GM18499 (cell line): ENCODE results near the gene ZNF485.
"Not testable (repeated sequence)": the region's sequence is repeated elsewhere in the genome, so short reads cannot be mapped to it uniquely, and the experiment has no call there.

Experiments used
- ATAC-seq: cut with Tn5 transposase; IDR thresholded peaks from one replicate; pipeline ENCODE4 v1.9.1; 2021; ENCODE audit warnings: moderate number of reproducible peaks; ENCODE audit not compliant: insufficient read depth, unreplicated experiment

Gene ZNF485

DNA sequence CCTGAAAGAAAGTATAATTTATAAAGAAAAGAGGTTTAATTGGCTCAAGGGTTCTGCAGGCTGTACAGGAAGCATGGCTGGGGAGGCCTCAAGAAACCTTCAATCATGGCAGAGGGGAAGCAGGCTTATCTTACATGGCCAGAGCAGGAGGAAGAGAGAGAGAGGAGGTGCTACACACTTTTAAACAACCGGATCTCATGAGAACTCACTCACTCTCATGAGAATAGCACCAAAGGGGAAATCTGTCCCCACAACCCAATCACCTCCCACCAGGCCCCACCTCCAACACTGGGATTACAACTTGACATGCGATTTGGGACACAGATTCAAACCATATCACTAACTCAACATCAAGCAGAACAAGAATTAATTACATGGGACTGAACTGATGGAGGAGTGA is 6.9 kb upstream of the ZNF485 start:
- no peak for ATAC-seq

DNA sequence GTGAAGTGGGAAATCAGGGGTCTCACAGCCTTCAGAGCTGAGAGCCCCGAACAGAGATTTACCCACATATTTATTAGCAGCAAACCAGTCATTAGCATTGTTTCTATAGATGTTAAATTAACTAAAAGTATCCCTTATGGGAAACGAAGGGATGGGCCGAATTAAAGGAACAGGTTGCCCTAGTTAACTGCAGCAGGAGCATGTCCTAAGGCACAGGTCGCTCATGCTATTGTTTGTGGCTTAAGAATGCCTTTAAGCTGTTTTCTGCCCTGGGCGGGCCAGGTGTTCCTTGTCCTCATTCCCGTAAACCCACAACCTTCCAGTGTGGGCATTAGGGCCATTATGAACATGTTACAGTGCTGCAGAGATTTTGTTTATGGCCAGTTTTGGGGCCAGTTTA is 4.7 kb upstream of the ZNF485 start:
- ATAC-seq, result not testable (repeated sequence)

DNA sequence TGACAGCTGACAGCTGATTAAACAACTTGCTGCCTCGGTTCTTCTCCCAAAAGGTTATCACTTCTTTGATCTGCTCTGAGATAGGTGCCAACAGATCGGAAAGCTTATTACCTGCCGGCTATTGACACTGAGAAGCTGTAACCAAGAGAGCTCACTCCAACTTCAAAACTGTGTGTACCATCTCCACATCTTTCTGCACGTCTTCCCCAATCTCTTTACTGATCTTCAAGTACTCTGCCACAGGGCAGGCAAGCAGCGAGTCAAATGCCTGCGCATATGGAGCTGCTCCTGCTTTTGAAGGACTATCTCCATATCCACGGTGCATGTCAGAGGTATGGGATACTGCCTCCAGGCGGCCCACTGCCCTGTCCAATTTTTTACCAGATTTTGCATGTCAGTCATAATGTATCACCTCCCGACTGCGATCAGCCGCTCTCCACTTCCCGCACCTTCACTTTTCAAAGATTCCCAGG is 352 bp upstream of the ZNF485 start:
- ATAC-seq, result no peak

DNA sequence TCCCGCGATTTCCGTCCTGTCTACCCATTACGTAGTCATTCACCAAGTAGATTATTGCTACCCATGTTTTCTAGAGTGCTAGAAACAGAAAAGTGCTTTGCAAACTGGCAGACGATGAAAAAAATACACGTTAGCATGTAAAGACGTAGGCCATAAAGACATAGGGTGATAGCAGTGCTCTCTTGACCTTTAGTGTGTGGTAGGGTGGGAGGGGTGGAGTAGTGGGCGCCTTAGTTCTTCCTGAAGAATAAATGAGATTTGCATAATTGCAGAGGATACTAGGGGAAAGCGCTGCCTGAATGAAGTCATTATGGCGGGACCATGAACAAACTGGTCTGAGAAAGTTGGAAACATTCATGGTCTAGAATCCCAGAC is 948 bp downstream of the ZNF485 start:
- no peak for ATAC-seq

DNA sequence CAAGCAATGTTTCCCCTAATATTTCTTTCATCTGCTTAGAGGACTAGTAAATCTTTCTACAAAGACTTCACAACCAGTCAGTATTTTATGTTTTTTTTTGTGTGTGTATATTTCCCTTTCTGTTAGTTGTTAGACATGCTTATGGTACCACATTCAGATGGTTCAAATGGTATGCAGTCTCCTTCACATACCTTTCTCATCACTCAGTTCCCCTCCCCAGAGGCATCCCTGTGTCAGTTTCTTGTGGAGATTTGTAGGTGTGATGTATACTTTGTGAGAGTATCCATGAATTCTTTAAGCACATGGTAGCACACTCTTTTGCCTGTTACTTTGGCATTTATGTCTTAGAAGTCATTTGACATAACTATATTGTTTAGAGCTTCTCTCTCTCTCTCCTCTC is 4.4 kb downstream of the ZNF485 start:
- no peak for ATAC-seq

DNA sequence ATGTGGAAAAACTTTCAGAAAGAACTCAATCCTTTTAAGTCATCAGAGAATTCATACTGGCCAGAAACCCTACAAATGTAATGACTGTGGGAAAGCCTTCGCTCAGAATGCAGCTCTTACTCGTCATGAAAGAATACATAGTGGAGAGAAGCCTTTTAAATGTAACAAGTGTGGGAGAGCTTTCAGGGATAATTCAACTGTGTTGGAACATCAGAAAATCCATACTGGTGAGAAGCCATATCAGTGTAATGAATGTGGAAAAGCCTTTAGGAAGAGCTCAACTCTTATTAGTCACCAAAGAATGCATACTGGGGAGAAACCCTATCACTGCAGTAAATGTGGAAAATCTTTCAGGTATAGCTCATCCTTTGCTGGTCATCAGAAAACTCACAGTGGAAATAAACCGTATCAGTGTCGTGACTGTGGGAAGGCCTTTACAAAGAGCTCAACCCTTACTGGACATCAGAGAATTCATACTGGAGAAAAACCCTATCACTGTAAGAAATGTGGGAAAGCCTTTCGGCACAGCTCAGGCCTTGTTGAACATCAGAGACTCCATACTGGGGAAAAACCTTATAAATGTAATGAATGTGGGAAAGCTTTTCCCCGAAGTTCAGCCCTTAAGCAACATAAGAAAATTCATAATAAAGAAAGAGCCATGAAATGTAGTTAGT is 10.6 kb downstream of the ZNF485 start:
- ATAC-seq, result no peak

DNA sequence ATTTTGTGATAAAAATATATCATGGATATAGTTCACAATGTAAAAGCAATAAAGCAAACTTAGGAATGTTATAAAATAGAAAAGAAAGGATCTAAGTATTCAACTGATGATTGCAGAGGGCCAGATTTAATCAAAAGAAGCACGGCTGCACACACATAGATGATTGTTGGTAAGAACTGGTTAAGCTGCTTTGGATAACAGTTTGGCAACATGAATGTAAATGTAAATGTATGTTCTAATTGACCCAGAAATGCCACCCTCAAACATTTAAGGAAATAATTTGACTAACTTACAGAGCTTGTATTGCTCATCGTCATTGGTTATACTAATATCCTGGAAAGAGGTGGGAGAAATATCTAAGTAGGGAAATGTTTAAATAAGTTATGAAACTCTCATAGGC is 13.1 kb downstream of the ZNF485 start:
- no peak for ATAC-seq

DNA sequence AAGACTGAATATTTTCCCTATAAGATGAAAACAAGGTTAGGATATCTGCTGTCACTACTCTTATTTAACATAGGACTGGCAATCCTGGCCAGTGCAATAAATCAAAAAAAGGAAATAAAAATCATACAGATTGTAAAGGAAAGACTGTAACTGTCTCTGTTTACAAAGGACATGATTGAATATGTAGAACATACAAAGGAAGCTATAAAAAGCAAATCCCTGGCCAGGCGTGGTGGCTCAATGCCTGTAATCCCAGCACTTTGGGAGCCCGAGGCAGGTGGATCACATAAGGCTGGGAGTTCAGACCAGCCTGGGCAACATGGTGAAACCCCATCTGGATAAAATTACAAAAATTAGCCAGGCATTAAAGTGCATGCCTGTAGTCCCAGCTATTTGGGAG is 15.8 kb downstream of the ZNF485 start:
- ATAC-seq, result no peak

DNA sequence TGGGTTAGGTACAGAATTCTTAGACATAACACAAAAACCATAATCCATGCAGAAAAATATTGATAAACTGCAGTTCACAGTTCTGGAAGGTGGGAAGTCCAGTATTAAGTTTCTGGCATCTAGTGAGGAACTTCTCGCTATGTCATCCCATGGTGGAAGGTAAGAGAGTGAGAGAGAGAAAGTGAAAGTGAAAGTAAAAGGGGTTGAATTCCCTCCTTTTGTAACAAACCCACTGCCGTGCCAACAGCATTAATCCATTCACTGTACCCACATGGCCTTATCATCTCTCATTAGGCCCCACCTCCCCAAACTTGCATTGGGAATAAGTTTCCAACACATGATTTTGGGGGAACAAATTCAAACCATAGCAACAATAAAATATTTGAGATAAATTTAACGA is 17.1 kb downstream of the ZNF485 start:
- ATAC-seq, result no peak

DNA sequence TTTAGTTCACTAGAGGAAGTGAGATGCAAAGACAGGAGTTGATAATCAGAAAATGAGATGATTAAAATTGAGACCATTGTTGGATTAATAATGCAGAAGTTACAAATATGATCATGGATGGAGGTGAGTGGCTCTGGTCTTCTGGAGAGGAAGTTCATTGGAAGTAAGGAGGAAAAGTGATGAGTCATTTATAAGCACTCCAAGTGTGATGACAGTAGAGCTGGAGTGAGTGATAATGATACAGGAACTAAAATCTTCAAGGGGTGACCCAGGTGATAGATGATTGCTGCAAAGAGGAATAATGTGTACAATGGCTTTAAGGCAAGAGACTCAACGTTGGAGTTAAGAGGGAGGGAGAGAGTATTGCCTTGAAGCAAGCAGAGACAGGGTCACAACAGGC is 21.7 kb downstream of the ZNF485 start:
- ATAC-seq, result no peak

DNA sequence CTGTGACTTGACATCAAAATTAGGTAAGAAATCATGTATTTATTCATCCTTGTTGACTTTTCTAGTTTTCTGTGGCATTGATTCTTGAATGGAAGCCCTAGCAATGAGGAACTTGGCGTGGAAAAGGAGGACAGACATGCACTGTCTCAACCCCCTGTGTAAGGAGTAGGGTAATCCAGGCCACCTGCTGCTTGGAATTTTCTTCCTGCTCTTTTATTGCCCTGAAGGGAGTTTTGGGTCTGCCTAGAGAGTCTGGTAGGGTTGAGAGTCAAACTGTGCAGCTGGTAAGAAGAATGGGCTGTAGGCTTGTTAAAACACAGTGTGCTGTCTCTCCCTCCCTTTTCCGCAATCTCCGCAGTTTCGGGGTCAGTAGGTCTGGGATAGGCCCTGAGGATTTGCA is 22.7 kb downstream of the ZNF485 start:
- ATAC-seq, result no peak

DNA sequence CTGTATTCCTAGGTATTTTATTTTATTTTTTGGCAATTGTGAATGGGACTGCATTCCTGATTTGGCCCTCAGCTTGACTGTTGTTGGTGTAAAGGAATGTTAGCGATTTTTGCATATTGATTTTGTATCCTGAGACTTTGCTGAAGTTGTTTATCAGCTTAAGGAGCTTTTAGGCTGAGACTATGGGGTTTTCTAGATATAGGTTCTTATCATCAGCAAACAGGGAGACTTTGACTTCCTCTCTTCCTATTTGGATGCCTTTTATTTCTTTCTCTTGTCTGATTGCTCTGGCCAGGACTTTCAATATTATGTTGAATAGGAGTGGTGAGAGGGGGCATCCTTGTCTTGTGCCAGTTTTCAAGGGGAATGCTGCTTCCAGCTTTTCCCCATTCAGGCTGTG is 29.6 kb downstream of the ZNF485 start:
- ATAC-seq, result not testable (repeated sequence)

DNA sequence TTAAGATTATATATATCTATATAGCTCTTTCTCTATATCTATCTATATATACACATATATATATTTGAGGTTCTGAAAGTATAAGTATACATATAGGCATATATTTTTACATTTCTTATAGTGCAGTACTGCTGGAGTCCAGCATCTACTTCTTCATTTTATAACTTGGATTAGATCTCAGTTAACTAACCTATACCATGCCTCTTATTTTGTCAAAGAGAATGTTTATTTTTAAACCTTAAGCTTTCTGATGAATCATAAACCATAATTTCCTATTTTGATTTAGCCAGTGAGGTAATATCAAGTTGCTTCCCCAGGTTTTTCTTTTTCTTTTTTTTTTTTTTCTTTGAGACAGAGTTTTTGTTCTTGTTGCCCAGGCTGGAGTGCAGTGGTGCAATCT is 34.4 kb downstream of the ZNF485 start:
- ATAC-seq, result no peak

DNA sequence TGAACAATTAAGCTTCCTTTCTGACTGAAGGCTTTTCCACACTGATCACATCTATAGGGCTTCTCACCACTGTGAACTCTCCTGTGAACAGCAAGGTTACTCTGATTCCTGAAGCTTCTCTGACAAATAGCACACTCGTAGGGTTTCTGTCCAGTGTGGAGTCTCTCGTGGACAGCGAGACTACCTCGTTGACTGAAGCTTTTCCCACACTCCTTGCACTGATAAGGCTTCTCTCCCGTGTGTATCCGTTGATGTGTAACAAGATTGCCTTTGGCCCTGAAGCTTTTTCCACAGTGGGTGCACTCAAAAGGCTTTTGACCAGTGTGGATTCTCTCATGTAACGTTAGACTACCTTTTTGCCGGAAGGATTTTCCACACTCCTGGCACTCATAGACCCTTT is 38.0 kb downstream of the ZNF485 start:
- ATAC-seq, result no peak

DNA sequence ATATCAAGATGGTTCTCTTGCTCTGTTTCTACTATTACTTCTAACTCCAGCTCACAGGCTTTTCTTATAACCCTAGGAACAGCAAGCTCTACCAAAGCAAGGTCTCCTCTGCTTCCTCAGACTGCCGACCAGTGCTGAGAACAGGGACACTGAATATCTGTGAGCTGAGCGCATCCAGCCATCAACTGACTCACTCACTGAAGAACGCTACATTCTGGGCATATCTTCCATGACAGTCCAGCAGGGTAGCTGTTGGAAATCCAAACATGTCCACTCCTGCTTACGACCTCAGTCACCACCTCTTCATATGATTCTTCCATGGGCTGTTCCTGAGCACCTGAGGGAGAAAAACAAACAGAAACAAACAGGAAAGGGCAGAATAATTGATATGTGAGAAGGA is 39.6 kb downstream of the ZNF485 start:
- no peak for ATAC-seq

DNA sequence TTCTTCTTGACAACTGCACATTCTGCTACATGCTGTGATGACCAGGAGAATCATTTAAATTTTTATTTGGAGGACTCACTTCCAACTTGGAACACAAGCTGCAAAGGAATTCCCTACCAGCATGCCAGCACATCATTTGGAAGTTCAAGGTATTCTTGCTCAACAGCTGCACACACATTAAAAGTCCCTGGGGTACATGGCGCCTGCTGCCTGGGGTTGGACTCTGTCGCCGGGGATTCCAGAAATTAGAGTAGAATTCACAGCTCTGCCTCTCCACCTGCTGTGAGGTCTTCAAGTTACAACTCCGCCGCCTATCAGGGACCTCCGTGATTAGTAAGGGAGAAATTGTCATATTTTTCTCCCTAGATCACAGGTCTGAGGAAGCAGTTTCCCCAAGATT is 41.3 kb downstream of the ZNF485 start:
- ATAC-seq, result no peak

DNA sequence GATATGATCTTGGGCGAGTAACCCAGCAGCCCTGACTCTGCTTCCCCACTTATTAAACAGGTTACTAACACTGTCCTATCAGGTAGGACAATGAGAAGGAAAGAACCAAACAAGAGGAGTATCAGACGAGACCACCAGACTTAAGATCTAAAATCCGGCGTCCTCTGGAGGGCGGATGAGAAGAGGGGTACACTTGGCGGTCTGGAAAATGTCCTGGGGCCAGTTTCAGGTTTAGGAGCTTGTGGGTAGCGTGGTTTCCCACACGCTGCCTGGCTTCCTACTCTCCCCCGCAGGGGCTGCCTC is 41.8 kb downstream of the ZNF485 start:
- no peak for ATAC-seq

DNA sequence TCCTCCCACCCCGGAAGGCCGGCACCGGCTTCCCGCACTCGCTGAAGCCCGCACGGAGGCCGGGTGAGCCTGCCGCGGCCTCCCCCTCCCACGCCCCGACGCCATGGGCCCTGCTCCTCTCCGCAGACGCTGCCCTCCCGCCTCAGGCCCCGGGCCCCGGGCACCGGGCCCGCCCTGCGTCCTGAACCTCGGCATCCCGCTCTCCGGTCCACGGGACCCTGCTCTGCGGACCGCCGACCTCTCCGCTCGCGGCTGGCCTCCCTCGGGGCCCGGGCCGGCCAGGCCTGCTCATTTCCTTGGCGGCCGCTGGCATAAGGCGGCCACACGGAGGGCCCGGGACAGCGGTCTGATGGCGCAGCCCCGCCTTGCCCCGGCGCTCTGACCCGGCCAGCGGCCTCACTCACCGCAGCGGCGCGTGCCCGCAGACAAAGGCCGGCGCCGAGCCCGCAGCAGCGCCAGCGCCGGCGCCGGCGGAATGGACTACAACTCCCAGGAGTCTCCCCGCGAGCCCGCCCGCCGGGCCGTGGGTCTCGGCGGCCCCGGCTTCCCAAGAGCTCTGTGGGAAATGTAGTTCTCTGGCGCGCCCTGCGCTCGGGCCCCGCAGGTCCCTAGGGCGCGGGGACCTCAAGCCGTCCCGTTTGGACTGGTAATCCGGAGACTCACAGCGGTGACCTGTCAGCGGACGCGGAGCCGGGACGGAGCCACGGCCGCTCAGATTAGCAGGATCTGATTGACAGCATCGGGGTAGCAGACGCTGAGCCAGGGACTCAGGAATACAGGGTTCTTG is 42.4 kb downstream of the ZNF485 start, which contains the start of gene ZNF32:
Gene ZNF32 (minus strand): TSS at position 484 of the 787 bp plus-strand sequence. CDS start 2,748 bp downstream, outside the sequence.
- peak; percentile 96 for ATAC-seq

DNA sequence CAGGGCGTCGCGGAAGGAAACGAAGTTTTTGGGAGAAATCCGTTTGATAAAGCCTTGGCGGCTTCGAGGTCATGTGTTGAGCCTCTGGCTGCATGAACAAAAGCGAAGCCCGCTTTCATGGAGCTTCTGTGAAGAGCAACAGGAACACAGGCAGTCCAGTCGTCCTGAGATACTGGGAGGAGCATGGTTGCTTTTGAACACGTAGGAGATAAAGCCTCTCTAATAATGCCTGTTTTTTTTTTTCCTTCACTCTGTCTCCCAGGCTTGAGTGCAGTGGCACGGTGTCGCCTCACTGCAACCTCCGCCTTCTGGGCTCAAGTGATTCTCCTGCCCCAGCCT is 42.9 kb downstream of the ZNF485 start:
- no peak for ATAC-seq

DNA sequence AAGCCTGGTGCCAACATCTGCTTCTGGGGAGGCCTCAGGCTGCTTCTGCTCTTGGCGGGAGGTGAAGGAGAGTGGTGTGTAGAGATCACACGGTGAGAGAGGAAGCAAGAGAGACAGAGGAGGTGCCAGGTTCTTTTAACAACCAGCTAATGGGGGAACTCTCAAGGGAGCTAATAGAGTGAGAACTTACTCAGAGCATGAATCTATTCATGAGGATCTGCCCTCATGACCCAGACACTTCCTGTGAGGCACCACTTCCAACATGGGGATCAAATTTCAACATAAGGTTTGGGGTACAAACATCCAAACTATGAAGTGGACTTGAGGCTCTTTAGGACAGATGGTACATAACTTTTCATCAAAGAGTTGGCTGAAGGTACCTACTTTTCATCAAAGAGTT is 47.5 kb downstream of the ZNF485 start:
- no peak for ATAC-seq

DNA sequence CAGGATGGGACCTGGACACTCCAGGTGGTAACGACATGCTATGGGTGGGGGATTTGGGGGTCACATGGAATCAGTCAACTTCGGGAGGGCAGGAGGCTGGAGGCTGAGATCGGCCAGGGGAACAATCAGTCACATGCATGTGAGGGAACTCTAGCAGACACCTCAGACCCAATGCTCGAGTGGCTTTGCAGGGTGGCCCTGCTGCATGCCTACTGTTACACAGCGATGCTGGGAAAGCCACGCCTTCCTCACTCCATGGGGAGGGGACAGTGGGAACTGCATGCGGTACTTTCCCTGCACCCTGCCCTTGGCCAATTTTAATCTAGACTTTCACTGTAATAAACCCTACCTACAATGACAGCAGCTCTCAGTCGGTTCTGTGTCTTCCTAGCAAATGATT is 49.1 kb downstream of the ZNF485 start:
- ATAC-seq, result no peak

DNA sequence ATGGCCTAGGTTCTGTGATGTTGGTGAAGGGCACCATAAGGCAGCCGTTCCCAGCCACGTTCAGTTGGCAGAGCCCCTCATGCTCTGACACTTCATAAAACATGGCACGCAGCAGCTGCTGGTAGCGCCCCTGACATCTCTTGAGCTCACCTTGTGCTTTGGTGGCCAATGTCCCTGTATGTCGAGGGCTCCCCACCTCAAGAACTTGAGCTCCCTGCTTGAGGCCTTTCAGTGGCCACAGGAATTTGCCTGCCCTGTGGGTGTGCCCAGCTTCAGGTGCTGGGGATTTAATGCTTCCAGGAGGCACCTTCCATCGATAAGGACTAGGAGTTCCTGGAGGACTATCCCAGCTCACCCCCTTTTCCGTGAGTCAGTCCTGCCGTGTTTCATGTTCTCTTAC is 52.0 kb downstream of the ZNF485 start:
- no peak for ATAC-seq
